ENCODE measurements around the gene EIF3A.

DNA sequence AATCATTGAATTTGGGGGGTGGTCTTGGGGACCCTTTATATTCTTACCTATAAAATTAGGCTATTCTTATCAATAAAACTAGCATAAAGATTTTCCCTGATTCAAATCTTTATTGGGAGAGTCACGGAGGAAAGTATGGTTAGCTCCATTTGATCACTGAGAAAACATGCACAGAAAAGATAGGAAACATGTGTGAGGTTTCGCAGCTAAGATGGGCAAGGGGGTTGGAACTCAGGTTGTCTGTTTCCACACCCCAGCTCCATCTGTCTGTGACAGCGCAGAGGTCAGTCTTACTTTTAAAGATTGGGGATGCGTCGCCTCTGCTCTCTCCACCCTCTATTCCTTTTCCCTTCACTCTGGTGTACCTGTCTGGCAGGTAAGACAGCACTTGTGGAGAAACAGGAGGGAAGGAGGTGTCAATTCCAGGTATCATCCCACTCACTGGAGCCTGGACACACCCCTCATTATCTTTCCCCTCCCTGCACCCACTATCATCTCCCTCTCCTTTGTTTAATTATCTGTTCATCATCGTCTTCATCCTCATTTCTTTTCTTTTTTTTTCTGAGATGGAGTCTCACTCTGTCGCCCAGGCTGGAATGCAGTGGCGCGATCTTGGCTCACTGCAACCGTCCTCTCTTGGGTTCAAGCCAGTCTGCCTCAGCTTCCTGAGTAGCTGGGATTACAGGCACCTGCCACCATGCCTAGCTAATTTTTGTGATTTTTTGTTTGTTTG is 20.9 kb upstream of the EIF3A start:
- TF ChIP-seq CTCF (IDR thresholded peaks at IDR 0.05) (no peak), POLR2A (IDR thresholded peaks at IDR 0.05) (no peak)
